GM21515 (cell line): Measurements from ENCODE around the gene SH2B2.

Experiments
- ATAC-seq: cut with Tn5 transposase; IDR thresholded peaks from one replicate; pipeline ENCODE4 v1.9.1; 2021; ENCODE audit not compliant: unreplicated experiment

SH2B2 gene

GRCh38 chr7:102286237-102287110 is at the start of gene SH2B2:
Gene SH2B2, plus strand, starts transcription at chr7:102286868. Its CDS starts 13,683 bp downstream, at chr7:102300551.
- peak; percentile 22 for ATAC-seq

DNA sequence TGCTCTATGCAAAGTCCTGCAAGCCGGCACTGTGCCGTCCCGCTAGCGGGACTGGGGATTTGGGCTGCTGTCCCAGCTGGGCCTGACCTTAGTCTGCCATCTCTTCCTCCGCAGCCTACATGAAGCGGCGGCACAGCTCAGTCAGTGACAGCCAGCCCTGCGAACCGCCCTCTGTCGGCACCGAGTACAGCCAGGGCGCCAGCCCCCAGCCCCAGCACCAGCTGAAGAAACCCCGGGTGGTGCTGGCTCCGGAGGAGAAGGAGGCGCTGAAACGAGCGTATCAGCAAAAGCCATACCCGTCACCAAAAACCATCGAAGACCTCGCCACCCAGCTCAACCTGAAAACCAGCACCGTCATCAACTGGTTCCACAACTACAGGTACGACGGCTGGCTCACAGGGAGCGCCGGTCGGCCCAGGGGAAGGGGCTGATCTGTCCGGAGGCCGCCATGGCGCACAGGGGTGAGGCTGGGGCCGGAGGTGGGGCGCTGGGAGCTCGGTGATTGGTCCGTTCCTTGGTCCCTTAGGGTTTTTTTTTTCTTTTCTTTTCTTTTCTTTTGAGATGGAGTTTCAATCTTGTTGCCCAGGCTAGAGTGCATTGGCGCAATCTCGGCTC is 47.4 kb upstream of the SH2B2 start:
- no peak for ATAC-seq

GRCh38 chr7:102241431-102241830 is 45.2 kb upstream of the SH2B2 start:
- ATAC-seq: no peak

DNA sequence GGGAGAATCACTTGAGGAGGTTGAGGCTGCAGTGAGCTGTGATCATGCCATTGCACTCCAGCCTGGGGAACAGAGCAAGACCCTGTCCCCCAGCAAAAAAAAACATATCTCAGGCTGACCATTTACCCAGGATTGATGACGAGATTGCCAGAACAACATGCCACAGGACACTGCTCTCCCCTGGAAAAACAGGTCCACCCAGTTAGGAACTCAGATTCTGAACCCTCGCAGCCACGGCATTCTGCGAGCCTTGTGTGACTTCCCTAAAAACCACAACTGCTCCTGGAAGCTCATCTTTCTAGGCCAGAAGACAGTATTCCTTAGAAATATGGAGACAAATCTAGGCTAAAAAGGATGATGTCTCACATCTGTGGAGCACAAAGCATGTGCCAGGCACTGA is 42.1 kb upstream of the SH2B2 start:
- no peak for ATAC-seq

DNA sequence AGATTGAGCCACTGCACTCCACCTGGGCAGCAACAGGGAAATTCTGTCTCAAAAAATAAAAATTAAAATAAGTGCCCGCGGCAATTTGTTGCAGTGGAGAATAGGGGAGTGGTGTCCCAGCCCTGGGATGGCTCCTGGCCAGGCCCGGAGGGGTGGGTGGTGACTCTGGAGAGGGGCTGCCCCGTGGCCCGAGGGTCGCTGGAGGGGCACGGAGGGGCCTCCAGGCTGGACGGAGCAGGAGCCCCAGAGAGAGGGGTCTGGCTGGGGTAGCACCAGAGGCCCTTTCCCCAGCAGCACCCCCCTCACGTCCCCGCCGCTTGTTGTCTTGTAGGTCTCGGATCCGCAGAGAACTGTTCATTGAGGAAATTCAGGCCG is 38.6 kb upstream of the SH2B2 start:
- no peak for ATAC-seq

DNA sequence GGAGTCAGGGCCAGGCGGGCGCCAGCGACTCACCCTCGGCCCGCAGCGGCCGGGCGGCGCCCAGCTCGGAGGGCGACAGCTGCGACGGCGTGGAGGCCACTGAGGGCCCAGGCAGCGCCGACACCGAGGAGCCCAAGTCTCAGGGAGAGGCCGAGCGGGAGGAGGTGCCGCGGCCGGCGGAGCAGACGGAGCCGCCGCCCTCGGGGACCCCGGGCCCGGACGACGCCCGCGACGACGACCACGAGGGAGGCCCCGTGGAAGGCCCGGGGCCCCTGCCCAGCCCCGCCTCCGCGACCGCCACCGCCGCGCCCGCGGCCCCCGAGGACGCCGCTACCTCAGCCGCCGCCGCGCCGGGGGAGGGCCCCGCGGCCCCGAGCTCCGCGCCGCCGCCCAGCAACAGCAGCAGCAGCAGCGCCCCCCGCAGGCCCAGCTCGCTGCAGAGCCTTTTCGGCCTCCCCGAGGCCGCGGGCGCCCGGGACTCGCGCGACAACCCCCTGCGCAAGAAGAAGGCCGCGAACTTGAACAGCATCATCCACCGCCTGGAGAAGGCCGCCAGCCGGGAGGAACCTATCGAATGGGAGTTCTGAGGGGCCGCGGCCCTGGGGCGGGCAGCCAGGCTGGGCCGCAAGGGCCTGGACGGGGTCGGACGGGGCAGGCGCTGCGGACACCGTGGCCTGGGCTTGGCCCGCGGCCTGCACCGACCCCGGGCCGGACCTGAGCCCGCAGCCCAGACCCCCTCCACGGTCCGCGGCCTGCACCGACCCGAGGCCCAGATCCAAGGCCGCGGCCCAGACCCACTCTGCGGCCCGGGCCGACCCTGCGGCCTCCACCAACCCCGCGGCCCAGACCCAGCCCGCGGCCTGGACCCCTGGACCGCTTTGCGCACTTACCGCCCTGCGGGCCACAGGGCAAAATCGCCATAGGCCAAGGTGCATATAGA is 37.9 kb upstream of the SH2B2 start:
- no peak for ATAC-seq

GRCh38 chr7:102251531-102252365 is 34.9 kb upstream of the SH2B2 start:
- ATAC-seq: no peak

DNA sequence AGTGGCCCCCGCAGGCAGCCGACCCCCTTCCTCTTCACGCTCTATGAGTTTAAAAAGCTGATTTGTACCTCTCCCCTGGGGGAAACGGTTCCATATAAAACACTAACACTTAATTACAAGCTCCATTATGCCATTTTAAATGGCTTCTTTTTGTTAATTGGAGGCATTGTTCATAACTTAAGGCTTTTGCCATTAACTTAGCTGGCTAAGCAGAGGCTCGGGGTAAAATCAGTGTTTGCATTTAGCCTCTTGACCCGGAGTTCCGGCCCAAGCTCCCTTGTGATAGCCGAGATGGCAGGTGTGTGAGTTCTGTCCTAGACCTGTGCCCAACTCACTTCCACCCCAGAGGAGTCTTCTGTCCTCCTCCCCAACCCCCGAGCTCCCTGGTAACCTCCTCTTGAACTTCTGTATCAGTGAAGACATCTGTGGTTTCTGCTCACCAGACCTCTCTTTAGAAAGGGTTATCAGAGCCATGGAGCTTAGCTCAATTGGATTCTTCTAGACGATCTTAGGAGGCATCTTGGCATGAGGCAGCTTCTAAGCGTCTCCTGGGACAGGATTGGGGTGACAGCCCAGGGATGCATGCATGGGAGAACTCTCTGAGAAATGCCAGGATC is 34.2 kb upstream of the SH2B2 start:
- ATAC-seq: no peak

DNA sequence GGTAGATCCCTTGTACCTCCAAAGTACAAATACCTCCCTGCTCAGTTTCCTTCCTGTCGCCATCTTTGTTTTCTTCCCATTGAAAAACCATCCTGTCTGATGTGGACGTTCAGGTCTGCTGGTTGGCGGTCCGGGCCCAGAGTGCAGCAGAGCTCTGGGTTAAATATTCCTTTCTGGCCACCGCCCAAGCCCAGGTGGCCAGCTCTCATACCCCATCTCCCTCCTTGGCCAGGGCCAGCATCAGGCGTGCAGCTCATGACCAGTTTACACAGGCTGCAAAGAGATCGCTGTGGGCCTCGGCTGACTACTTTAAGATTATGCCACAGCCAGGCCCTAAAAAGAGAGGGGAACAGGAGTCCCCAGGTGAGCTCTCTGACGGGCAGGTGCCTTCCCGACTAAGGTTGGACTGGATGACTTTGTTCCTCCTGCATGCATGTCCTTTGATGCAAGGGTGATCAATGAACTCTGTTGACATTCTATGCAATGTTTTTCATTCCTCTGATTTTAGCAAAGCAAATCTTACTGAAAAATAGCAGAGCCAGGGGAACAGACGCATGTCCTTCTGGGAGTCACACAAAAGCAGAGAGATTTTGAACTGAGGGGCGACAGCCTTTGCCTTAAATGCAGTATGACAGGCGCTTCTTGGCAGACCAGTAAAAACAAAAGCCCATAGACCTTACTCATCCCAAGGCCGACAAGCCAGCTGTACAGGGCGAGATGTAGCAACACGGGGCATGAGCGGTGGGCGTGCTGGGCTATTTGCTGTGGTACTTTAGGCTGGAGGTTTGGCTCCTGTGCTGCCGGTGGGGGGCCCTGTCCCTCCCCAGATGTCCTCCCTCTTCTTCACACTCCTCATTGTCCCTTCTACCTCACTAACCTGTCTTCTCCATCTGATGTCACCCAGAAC is 33.3 kb upstream of the SH2B2 start:
- ATAC-seq: no peak

DNA sequence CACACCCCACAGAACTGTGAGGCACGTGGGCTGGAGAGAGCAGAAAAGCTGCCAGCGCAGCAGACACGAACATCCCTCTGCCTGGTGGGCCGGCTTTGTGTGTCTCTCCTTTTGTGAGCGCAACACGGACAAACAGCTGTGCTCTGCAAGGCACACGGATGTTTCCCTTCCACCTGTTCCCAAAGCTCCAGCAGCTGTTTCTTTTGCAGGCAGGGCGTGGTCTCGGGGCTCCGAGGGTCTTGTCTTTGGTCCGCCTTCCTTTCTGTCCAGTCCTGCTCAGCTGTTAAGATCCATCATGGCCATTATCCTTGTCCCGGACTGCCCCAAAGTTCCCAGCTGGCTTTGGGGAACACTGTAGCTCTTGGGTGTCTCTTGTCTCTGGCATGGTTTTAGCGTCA is 32.7 kb upstream of the SH2B2 start:
- ATAC-seq: no peak

GRCh38 chr7:102254521-102254920 is 32.1 kb upstream of the SH2B2 start:
- ATAC-seq: no peak

DNA sequence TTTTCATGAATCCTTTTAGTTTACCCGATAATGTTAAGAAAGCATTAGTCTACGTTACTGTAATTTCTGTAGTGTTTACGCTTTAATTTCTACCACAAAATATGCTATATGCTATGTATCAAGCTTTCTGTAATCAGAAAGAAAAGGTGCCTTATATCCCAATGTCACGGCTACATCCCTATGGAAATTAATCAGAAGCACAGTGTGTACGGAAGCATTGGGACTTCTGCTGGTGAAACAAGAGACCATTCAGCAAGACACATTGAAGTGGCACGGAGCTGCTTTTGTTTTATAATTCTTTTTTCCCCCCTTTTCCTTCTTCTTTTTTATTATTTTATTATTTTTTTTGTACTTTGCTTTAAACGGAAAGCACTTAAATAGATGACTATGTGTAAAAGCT is 31.2 kb upstream of the SH2B2 start:
- ATAC-seq: no peak

GRCh38 chr7:102255916-102256315 is 30.8 kb upstream of the SH2B2 start:
- no peak for ATAC-seq

DNA sequence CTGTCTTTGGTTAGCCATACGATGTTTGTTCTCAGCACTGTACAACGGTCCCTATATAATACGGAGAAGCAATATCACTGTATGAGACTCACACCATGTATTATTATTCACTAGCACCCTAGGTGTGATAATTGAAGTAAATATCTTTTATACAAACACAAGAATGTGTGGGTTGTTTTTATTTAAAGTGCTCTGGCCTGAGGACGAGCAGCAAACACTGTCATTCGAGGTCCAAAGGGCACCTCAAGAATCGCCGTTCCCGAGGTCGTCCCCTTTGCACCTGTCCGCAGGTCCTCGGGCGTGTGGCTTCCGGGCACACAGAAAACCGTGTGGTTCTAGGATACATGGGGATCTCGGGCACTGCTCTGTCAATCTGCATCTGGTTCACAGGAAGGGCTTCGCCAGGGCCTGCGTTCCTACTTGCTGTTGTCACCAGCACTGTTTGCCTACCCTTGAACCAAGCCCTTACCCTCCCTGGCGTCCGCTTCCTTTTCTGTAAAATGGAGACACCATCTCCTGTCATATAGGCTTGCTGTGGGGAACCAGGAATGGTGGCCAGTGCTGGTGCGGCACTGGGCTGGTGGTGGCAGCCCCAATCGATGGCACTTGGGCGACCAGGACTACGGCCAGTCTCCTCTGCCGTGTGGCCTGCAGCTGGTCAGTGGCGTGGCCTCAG is 28.5 kb upstream of the SH2B2 start:
- ATAC-seq: no peak

DNA sequence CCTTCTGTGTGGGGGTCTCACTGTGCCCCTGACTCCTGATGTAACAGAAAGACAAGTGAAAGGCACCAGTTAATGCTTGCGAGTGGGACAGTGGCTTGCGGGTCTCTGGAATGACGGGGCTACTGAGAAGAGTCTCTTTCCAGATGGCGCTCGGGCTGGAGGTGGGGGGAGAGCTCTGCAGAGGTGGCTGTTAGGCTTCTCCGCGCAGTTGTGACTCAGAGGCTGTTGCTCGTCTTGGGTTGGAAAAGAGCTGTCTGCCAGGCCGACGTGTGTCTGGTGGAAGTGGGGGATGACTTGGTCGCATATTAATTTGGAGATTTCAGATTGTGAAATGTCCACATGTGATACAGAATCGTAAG is 27.9 kb upstream of the SH2B2 start:
- no peak for ATAC-seq

DNA sequence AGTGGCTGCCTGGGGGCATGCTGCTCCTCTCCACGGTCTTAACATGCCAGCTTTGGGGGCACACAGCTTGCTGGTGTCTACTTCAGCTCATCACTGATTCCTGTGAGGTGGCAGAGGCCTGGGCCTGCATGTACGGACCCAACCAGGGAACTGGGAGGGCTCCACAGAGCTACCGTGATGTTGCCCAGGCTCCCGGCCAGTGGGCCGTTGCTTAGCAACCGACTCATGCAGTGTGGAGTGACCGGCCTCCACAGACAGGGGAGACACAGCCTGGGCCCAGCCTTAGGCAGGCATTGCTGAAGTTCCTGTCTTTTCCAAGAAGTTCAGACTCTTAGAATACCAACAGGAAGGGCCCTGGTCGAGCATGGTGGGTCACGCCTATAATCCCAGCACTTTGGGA is 25.8 kb upstream of the SH2B2 start:
- ATAC-seq: no peak

GRCh38 chr7:102261451-102261850 is 25.2 kb upstream of the SH2B2 start:
- no peak for ATAC-seq

GRCh38 chr7:102262546-102262945 is 24.1 kb upstream of the SH2B2 start:
- no peak for ATAC-seq
